CD8-positive, alpha-beta memory T cell (primary cell): Measurements from ENCODE around the gene EFNA2. TPM values are rescaled to one million over a fixed set of nuclear protein-coding genes. Genes with fewer than 3 reads are reported as not detected.

ENCODE experiments used
- CTCF ChIA-PET: fragments of 350-600 bp; sonication (Branson Sonifier 250); formaldehyde crosslinking; loops from one replicate; lab custom pipeline; 2021; ENCODE audit warnings: antibody characterized with exemption; lab: Charles Lee
- POLR2A ChIA-PET: fragments of 350-600 bp; sonication (Branson Sonifier 250); formaldehyde crosslinking; loops from one replicate; lab custom pipeline; 2021; ENCODE audit warnings: antibody characterized with exemption; lab: Charles Lee
- DNase-seq, 5 donors: peaks; one replicate each; pipeline versions ENCODE4 v3.0.0 to v3.0.0-alpha.2; 2020 to 2022; ENCODE audit warnings: mixed read lengths in 1 of 5
- H3K27ac ChIP-seq: one replicate; pipeline ENCODE4 v1.7.0; 2013; ENCODE audit warnings: low read depth, mild to moderate bottlenecking, low read length, moderate library complexity
- H3K27me3 ChIP-seq: 2 replicates; pipeline ENCODE4 v1.7.0; 2013; ENCODE audit warnings: low read length, mild to moderate bottlenecking; ENCODE audit not compliant: insufficient read depth, poor library complexity, severe bottlenecking
- H3K36me3 ChIP-seq: 2 replicates; pipeline ENCODE4 v1.7.0; 2013; ENCODE audit warnings: mild to moderate bottlenecking, low read length, moderate library complexity; ENCODE audit not compliant: insufficient read depth
- H3K4me1 ChIP-seq: 2 replicates; pipeline ENCODE4 v1.7.0; 2013; ENCODE audit warnings: mild to moderate bottlenecking, low read length, moderate library complexity; ENCODE audit not compliant: insufficient read depth
- H3K4me3 ChIP-seq: 2 replicates; pipeline ENCODE4 v1.7.0; 2013; ENCODE audit warnings: mild to moderate bottlenecking, low read length
- H3K9me3 ChIP-seq: 2 replicates; pipeline ENCODE4 v1.7.0; 2013; ENCODE audit warnings: mild to moderate bottlenecking, low read length
- H3K27ac Mint-ChIP-seq, 8 donors: one replicate each; pipeline ENCODE4 v1.8.0; 2020 to 2021; ENCODE audit warnings: mixed read lengths in 8 of 8, mild to moderate bottlenecking in 6 of 8, inconsistent platforms in 3 of 8, moderate library complexity in 3 of 8
- H3K27me3 Mint-ChIP-seq, 2 donors: one replicate each; pipeline ENCODE4 v1.8.0; 2020 to 2021; ENCODE audit warnings: mixed read lengths in 2 of 2, mild to moderate bottlenecking in 1 of 2, moderate library complexity in 1 of 2
- H3K36me3 Mint-ChIP-seq, 3 donors: one replicate each; pipeline ENCODE4 v1.8.0; 2020 to 2021; ENCODE audit warnings: mixed read lengths in 3 of 3, inconsistent platforms in 1 of 3, mild to moderate bottlenecking in 1 of 3
- H3K4me1 Mint-ChIP-seq, 3 donors: one replicate each; pipeline ENCODE4 v1.8.0; 2020 to 2021; ENCODE audit warnings: mixed read lengths in 3 of 3, inconsistent platforms in 1 of 3, mild to moderate bottlenecking in 1 of 3
- H3K4me3 Mint-ChIP-seq, 7 donors: one replicate each; pipeline ENCODE4 v1.8.0; 2020 to 2021; ENCODE audit warnings: mixed read lengths in 7 of 7, mild to moderate bottlenecking in 6 of 7, moderate library complexity in 4 of 7, inconsistent platforms in 2 of 7
- H3K9me3 Mint-ChIP-seq, 5 donors: one replicate each; pipeline ENCODE4 v1.8.0; 2020 to 2022; ENCODE audit warnings: mixed read lengths in 5 of 5, mild to moderate bottlenecking in 3 of 5, moderate library complexity in 2 of 5, inconsistent platforms in 1 of 5
- polyA plus RNA-seq: library from polyadenylated mRNA; unstranded; fragments of 300-500 nt; fragmentation: Illumina TruSeq; gene quantifications from one replicate; pipeline ENCODE4 v1.2.3, GENCODE V29; 2021
- total RNA-seq, 2 experiments: library from RNA; stranded (reverse); gene quantifications; one replicate each; pipeline ENCODE4 v1.2.3, GENCODE V29; 2021

EFNA2 gene
- total and polyA plus RNA-seq, 3 experiments from 2014 or later: not detected

DNA sequence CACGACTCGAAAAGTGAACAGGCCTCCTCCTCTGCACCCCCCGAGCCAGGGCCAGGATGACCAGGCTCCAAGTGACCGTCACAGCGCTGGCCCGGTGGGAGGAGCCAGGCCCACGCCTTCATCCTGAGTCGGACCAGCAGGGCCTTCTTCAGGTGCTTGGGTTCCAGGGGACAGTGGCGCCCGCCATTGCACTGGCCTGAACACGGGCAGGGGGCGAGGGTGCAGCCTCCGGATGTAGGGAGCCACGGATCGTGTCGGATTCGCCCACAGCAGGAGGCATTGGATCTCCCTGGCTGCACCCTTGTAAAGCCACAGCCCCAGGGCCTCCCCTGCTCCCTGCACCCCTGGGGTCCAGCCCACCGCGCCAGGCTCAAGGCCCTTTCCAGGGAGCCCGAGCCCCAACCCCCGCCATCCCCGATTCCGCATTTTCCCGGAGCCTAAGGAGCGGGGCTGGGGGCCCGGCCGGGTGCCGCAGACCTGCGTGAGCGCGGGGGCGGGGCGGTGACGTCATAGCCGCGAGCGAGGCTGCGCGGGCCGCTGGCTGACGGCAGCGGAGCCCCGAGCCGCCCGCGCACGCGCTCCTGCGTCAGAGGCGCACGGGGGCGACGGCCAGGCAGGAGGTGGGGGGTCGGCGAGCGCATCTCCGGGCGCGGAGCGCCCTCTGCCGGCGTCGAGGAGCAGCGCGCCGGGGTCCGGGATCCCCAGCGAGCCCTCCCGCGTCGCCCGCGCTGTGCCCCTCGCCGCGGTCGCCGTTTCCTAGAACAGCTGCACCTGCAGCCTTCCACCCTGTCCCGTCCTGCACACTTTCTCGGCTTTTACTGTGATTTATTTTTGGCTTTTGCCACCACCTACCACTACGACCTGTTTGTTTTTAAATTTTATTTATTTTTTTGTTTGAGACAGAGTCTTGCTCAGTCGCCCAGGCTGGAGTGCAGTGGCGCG, 45.6 kb upstream of the EFNA2 start:
- Mint-ChIP-seq H3K36me3 (peaks cover 0 to 7% (median 0%) of the 10 kb centered on the region in 3 donors), H3K27me3 (peaks cover 6 to 8% of the 10 kb centered on the region in 2 donors), H3K27ac (peak overlapping the region in 7 of 8 donors; percentile 37 to 95 (median 89)), H3K4me1 (peaks cover 20 to 51% (median 22%) of the 10 kb centered on the region in 3 donors), H3K9me3 (no peaks in the 10 kb centered on the region), H3K4me3 (peak overlapping the region; percentile 54 to 93 (median 84))
- ChIA-PET CTCF (interaction anchor here (0.6 to 7.5 kb wide), 7 partner anchors 15 to 318 kb away, joined by 3 to 484 read pairs (median 3); partner anchors contain the start of gene CIRBP), POLR2A (interaction anchor here (0.6 to 2.4 kb wide), 3 partner anchors 29 to 48 kb away, joined by 3 to 22 read pairs (median 6); partner anchors contain the start of gene CIRBP)
- no peaks in the 10 kb centered on the region for H3K36me3 ChIP-seq
- peaks cover 49% of the 10 kb centered on the region for H3K4me1 ChIP-seq
- DNase-seq: peak; percentile 91 to 96 (median 94)
- peak overlapping the region; percentile 48 for H3K27ac ChIP-seq
- no peak overlapping the region for H3K4me3 ChIP-seq
- H3K27me3 ChIP-seq: no peaks in the 10 kb centered on the region
- H3K9me3 ChIP-seq: no peaks in the 10 kb centered on the region

DNA sequence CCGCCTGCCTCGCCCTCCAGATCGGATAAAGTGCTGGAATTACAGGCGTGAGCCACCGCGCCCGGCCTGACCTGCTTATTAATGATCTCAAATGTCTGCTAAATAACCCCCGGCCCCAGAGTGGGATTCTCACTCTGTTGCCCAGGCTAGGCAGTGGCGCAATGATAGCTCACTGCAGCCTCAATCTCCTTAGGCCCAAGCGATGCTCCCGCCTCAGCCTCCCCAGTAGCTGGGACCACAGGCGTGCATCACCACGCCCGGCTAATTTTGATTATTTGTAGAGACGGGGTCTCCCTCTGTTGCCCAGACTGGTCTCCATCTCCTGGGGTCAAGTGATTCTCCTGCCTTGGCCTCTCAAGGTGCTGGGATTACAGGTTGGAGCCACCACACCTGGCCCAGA, 44.7 kb upstream of the EFNA2 start:
- Histone ChIP-seq H3K4me1 (peaks cover 53% of the 10 kb centered on the region), H3K27me3 (no peaks in the 10 kb centered on the region), H3K36me3 (no peaks in the 10 kb centered on the region), H3K9me3 (no peaks in the 10 kb centered on the region), H3K4me3 (peak overlapping the region; percentile 39), H3K27ac (no peak overlapping the region)
- H3K9me3 Mint-ChIP-seq: no peaks in the 10 kb centered on the region
- DNase-seq: no peak
- POLR2A ChIA-PET: interaction anchor here (0.6 to 2.4 kb wide), 5 partner anchors 25 to 129 kb away, joined by 3 to 22 read pairs (median 3); partner anchors contain the start of gene CIRBP
- H3K4me1 Mint-ChIP-seq: peaks cover 20 to 51% (median 22%) of the 10 kb centered on the region in 3 donors
- H3K27me3 Mint-ChIP-seq: peaks cover 5 to 8% of the 10 kb centered on the region in 2 donors
- H3K4me3 Mint-ChIP-seq: peak overlapping the region; percentile 30 to 93 (median 91)
- H3K27ac Mint-ChIP-seq: peak overlapping the region in 5 of 8 donors; percentile 89 to 98 (median 96)
- CTCF ChIA-PET: interaction anchor here (0.6 to 7.5 kb wide), 6 partner anchors 15 to 319 kb away, joined by 3 to 484 read pairs (median 3); partner anchors contain the start of gene CIRBP
- peaks cover 0 to 7% (median 0%) of the 10 kb centered on the region in 3 donors for H3K36me3 Mint-ChIP-seq

- Histone ChIP-seq H3K36me3 (no peaks in the 10 kb centered on the region), H3K4me1 (peaks cover 53% of the 10 kb centered on the region), H3K9me3 (no peaks in the 10 kb centered on the region), H3K27ac (peak within 1 kb of the TSS; percentile 43), H3K27me3 (no peaks in the 10 kb centered on the region), H3K4me3 (peak within 1 kb of the TSS; percentile 39)
- peaks cover 0 to 7% (median 0%) of the 10 kb centered on the region in 3 donors for H3K36me3 Mint-ChIP-seq
- H3K9me3 Mint-ChIP-seq: no peaks in the 10 kb centered on the region
- CTCF ChIA-PET: interaction anchor here (1.0 to 7.5 kb wide), 5 partner anchors 16 to 177 kb away, joined by 3 to 484 read pairs (median 3); partner anchors contain the start of gene CIRBP
- peaks cover 5 to 8% of the 10 kb centered on the region in 2 donors for H3K27me3 Mint-ChIP-seq
- POLR2A ChIA-PET: interaction anchor here (1.3 to 2.4 kb wide), 3 partner anchors 25 to 129 kb away, joined by 3 to 22 read pairs (median 8); partner anchors contain the start of gene CIRBP
- peak within 1 kb of the TSS; percentile 84 to 93 (median 91) for H3K4me3 Mint-ChIP-seq
- H3K4me1 Mint-ChIP-seq: peaks cover 20 to 53% (median 22%) of the 10 kb centered on the region in 3 donors
- peak within 1 kb of the TSS; percentile 89 to 98 (median 94) for H3K27ac Mint-ChIP-seq
- DNase-seq: peak; percentile 83 to 93 (median 85)
Measured at GRCh38 chr19:1241417-1242095, 44.1 kb upstream of the EFNA2 start, which contains the start of gene ATP5F1D. Gene ATP5F1D (plus strand): TSS chr19:1241751. CDS start chr19:1241851, 100 bp downstream.

- peak overlapping the region; percentile 71 to 98 (median 92) for H3K27ac Mint-ChIP-seq
- POLR2A ChIA-PET: interaction anchor here (0.5 to 4.4 kb wide), 14 partner anchors 9 to 260 kb away, joined by 3 to 280 read pairs (median 6); partner anchors contain the start of genes CIRBP, FAM174C, PCSK4 and WDR18
- Histone ChIP-seq H3K9me3 (no peaks in the 10 kb centered on the region), H3K36me3 (no peaks in the 10 kb centered on the region), H3K4me3 (no peak overlapping the region), H3K27ac (peak overlapping the region; percentile 38), H3K4me1 (peaks cover 53% of the 10 kb centered on the region), H3K27me3 (no peaks in the 10 kb centered on the region)
- peak; percentile 80 to 92 (median 84) for DNase-seq
- H3K36me3 Mint-ChIP-seq: peaks cover 0 to 7% (median 0%) of the 10 kb centered on the region in 3 donors
- peaks cover 11 to 44% (median 14%) of the 10 kb centered on the region in 3 donors for H3K4me1 Mint-ChIP-seq
- no peaks in the 10 kb centered on the region for H3K27me3 Mint-ChIP-seq
- CTCF ChIA-PET: interaction anchor here (0.6 to 7.5 kb wide), 40 partner anchors 11 to 1027 kb away, joined by 3 to 484 read pairs (median 4); partner anchors contain the start of genes ARHGAP45, CIRBP, FAM174C and RNU6-2
- peak overlapping the region; percentile 64 to 85 (median 70) for H3K4me3 Mint-ChIP-seq
- H3K9me3 Mint-ChIP-seq: no peaks in the 10 kb centered on the region
Measured at GRCh38 chr19:1243768-1244692, 41.6 kb upstream of the EFNA2 start.

DNA sequence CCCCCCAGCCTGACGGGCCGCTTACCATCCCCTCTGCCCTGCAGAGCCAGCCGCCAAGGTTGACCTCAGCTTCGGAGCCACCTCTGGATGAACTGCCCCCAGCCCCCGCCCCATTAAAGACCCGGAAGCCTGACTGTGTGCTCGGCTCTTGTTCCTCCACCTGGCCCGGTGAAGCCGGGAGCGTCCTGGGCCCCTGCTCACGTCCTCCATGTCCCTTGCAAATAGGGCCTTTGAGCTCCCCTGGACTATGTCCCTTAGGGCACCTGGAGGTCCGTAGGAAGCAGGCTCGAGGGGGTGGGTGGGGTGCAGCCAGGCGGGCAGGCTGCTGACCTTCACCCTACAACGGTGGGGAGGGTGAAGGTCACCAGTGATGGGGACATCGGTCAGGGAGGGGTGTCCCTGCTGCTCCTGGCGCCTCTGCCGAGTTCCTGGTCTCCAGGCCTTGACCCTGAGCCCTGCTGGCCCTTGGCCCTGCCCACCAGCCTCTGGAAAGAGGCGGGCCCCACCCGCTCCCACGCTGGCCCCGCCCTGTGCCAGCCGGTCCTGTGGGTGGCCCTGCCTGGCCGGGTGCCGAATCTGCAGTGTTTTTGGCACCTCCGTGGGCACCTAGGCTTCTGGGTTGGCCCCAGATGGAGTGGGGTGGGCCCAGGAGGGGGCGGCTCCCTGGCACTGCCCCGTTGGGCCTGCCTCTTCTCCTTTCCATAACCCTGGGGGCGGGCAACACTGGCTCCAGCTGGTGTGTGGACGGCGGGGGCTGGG, 40.8 kb upstream of the EFNA2 start:
- peaks cover 0 to 8% (median 0%) of the 10 kb centered on the region in 3 donors for H3K36me3 Mint-ChIP-seq
- peak overlapping the region; percentile 71 to 98 (median 92) for H3K27ac Mint-ChIP-seq
- H3K9me3 Mint-ChIP-seq: no peaks in the 10 kb centered on the region
- Histone ChIP-seq H3K9me3 (no peaks in the 10 kb centered on the region), H3K27ac (peak overlapping the region; percentile 38), H3K27me3 (no peaks in the 10 kb centered on the region), H3K4me1 (peaks cover 51% of the 10 kb centered on the region), H3K36me3 (no peaks in the 10 kb centered on the region), H3K4me3 (no peak overlapping the region)
- peak in 1 of 5 donors; percentile 67 for DNase-seq
- H3K4me1 Mint-ChIP-seq: peaks cover 11 to 36% (median 14%) of the 10 kb centered on the region in 3 donors
- CTCF ChIA-PET: interaction anchor here (0.6 to 7.5 kb wide), 35 partner anchors 10 to 382 kb away, joined by 3 to 484 read pairs (median 5); partner anchors contain the start of genes ARHGAP45, CIRBP, FAM174C and RNU6-2
- peaks cover 0 to 2% of the 10 kb centered on the region in 2 donors for H3K27me3 Mint-ChIP-seq
- H3K4me3 Mint-ChIP-seq: peak overlapping the region; percentile 64 to 85 (median 70)
- POLR2A ChIA-PET: interaction anchor here (0.5 to 4.4 kb wide), 13 partner anchors 8 to 261 kb away, joined by 3 to 280 read pairs (median 5); partner anchors contain the start of genes CIRBP, FAM174C, PCSK4 and WDR18
